ENCODE measurements around the gene RAVER2.
"Not testable (repeated sequence)": the region's sequence is repeated elsewhere in the genome, so short reads cannot be mapped to it uniquely, and the experiment has no call there.

The RAVER2 gene, protein sequence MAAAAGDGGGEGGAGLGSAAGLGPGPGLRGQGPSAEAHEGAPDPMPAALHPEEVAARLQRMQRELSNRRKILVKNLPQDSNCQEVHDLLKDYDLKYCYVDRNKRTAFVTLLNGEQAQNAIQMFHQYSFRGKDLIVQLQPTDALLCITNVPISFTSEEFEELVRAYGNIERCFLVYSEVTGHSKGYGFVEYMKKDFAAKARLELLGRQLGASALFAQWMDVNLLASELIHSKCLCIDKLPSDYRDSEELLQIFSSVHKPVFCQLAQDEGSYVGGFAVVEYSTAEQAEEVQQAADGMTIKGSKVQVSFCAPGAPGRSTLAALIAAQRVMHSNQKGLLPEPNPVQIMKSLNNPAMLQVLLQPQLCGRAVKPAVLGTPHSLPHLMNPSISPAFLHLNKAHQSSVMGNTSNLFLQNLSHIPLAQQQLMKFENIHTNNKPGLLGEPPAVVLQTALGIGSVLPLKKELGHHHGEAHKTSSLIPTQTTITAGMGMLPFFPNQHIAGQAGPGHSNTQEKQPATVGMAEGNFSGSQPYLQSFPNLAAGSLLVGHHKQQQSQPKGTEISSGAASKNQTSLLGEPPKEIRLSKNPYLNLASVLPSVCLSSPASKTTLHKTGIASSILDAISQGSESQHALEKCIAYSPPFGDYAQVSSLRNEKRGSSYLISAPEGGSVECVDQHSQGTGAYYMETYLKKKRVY

DNA sequence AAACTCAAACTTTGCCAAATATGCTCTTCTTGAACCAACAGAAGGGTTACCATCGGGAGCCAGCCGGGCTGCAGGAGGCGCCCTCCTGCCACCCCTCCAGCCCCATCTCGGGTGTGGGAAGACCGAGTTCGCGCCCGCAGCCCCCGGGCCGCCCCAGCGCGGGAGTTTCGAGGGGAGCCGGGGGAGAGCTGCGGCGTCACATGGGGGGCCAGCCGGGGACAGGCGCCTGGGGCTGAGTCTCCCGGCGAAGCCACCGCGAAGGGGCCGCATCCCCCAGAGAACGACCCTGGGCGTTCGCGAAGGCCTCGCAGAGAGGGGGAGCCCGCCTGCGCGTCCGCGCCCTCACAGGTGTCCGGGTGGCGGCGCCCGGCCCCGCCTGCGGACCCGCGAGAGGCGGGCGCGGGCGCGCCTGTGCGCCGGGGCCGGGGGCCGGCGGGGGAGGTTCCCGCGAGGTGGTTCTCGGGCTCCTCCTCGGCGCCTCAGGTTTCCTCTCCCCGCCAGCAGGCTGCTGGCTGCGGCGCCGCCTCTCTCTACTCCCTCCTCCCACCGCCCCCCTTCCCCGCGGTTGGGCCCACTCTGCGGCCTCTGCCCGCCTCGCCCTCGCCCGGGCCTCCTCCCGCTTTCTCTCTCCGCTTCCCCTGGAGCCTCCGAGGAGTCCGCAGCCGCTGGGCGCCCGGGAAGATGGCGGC, at the start of gene RAVER2:
Gene RAVER2 (plus strand): TSS at position 584 of the 689 bp plus-strand sequence. CDS start 98 bp downstream, at position 682.
- DNase-seq (ENCODE audit: low read depth in 2 of 2) = peak; percentile 2 to 56

DNA sequence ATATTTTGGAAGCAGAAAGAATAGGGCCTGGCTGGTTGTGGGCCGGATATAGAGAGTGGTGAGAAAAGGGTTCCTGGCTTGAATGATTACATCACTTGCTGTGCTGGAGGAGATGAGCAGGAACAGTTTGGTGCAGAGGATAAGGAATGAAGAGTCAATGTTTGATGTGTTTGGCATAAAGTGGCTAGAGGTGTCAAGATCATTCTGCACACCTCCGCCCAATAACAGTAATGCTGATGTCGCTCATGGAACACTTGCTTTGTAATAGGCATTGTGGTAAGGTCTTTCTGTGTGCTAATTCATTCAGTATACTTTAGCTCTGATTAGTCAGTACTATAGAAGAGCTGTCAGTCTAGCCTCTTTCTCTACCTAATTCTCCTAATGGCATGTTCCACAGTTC, 48.0 kb upstream of the RAVER2 start:
- no peak for DNase-seq (ENCODE audit: low read depth in 2 of 2)

DNA sequence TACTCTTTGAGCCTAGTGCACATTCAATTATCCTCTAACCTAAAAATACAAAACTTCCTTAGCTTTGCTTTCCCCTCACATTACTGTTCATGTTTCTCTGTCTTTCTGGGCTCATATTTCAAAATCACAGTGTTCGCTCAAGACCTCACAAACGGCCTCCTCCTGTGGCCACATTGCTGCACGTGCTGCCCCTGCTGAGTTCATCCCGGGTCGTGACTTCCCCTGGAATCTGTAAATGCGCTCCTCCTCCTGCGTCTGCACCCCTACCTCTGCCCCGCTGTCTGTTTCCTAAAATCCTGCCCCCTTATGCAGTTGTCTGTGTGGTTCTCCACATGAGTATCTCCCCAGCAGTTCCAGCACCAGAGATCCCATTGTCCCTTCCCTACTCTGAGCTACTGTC, 45.5 kb upstream of the RAVER2 start:
- no peak for DNase-seq (ENCODE audit: low read depth in 2 of 2)

DNA sequence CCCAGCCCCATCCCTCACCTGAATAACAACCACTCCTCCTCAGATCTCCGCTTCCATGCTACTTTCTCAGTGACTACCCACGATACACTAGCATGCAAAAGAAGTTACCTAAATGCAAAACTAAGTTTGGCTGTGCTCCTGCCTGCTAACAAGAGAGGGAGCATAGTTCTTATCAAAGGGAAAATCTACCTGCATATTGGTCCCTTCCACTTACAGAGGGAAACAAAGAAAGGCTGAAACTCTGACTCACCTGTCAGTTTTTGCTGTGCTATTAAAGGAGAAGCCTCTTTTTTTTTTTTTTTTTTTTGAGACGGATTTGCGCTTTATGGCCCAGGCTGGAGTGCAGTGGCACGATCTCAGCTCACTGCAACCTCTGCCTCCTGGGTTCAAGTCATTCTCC, 43.8 kb upstream of the RAVER2 start:
- no peak for DNase-seq (ENCODE audit: low read depth in 2 of 2)

DNA sequence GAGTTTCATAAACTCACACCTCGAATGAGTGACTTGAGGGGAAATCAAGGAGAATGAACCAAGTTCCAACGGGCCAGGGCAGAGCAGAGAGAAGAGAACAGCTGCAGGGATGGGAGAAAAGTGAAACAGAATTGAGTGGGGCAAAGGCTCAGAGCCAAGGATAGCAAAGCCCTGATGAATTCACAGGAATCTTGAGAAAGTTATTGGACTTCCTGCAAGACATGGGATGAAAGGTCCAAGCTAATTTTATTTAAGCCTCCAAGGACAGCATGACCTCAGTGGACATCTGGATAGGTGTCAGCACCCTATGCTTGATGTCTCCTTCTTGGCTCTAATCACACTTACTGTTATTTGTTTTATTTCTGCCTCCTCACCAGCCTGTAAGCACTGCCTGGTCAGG, 43.0 kb upstream of the RAVER2 start:
- no peak for DNase-seq (ENCODE audit: low read depth in 2 of 2)

DNA sequence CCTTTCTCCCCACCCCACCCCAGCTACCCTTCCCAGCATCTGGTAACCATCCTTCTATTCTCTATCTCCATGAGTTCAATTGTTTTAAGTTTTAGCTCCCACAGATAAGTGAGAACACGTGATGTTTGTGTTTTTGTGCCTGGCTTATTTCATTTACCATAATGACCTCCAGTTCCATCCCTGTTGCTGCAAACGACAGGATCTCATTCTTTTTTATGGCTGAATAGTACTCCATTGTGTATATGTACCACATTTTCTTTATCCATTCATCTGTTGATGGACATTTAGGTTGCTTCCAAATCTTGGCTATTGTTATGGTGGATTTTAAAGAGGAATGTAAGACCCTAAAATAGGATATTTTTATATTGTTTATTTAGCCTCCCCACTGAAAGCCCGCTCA, 42.2 kb upstream of the RAVER2 start:
- DNase-seq (ENCODE audit: low read depth in 2 of 2) = not testable (repeated sequence)

DNA sequence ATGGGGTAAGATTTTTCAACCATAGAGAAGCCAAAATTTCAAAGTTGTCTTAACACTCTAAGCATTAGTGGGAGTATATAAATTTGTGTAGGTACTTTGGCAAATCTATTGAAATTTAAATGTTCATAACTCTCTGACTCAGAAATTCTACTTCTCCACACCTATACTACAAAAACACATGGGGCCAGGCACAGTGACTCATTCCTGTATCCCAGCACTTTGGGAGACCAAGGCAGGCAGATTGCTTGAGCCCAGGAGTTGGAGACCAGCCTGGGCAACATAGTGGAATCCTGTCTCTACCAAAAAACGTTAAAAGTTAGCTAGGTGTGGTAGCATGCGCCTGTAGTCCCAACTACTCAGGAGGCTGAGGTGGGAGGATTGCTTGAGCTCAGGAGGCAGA, 41.3 kb upstream of the RAVER2 start:
- no peak for DNase-seq (ENCODE audit: low read depth in 2 of 2)

DNA sequence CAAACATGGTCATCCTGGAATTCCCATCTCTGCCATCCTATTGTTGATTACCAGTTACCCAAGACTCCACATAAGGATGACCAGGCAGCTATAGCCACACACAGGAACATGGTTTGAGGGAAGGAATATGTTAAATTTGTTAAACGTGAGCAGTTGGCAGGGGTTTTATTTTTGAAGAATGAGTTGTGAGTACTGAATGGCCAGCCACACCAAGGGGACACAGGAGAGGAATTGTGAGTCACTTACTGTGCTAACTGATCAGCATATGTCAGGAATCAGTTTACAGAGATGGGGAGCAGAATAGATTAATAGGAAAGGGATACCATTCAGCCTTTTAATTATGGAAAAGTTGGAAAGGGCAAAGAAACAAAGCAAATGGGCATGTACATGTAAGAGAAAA, 39.3 kb upstream of the RAVER2 start:
- DNase-seq (ENCODE audit: low read depth in 2 of 2) = no peak

DNA sequence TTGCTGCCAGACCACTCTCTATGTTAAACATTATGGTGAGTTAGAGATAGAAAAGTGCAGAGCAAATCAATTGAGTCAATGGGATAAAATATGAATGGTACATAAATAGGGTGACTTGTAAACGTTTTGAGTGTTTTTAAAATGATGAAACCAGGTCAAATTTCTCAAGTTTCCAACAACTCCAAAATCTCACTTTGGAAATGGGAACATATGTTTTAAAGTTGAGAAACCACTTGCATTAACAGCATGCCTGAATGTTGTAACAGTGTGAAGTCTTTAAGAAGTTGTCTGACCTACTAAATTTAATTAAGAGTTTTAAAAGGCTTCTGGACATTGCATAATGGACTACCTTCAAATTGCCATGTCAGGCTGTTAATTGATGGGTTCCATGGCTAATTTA, 33.6 kb upstream of the RAVER2 start:
- no peak for DNase-seq (ENCODE audit: low read depth in 2 of 2)

DNA sequence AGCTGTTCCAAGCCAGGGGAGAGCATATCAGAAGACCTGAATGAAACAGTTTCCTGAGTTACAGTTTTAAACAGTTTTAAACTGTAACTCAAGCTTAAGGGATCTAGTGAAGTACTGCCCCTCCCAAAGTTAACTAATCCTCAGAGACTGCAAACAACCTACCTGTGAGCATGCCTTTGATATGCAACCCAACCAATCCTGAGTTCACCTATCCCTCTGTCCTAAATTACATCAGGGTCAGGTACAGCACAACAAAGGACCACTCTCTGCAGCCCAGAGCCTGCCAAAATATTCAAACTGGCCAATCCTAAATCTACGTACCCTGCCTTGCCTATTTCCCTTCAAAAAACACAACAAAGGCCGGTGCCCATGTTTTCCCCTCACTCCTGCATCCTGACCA, 32.8 kb upstream of the RAVER2 start:
- DNase-seq (ENCODE audit: low read depth in 2 of 2) = no peak

DNA sequence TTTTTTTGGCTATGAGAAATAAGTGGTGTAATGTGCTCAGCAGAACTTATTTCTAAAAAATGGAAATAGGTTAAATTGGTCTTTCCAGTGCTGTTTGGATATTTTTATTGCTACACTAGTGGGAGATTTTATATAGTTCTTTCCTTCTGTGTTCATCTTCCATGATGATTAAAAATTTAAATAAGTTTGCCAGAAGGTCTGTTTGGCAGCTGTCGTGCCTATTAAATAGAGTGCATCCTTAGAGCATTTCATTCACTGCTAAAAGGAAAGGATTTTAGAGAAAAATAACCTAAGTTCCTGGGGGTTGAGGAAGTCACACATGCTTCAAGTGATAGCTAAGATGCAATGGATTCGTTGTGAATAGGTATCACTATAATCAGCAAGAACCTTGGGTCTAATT, 29.7 kb upstream of the RAVER2 start:
- no peak for DNase-seq (ENCODE audit: low read depth in 2 of 2)

DNA sequence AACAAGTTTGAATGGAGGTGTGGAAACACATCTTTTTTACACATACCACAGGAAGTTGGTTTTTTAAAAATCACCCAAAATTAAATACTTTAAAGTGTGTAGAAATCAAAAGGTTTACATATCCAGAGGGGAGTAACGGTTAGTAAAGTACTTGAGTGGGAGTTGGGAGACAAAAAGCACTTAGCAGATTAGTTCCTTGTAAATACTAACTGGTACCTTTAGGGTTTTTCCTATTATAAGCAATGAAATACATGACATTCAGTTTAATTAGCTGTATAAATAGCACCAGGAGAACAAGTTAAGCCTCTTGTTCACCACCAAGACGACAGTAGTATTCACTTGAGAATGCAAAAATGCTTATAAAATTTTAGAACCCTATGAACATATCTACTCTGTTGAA, 23.7 kb upstream of the RAVER2 start:
- no peak for DNase-seq (ENCODE audit: low read depth in 2 of 2)

DNA sequence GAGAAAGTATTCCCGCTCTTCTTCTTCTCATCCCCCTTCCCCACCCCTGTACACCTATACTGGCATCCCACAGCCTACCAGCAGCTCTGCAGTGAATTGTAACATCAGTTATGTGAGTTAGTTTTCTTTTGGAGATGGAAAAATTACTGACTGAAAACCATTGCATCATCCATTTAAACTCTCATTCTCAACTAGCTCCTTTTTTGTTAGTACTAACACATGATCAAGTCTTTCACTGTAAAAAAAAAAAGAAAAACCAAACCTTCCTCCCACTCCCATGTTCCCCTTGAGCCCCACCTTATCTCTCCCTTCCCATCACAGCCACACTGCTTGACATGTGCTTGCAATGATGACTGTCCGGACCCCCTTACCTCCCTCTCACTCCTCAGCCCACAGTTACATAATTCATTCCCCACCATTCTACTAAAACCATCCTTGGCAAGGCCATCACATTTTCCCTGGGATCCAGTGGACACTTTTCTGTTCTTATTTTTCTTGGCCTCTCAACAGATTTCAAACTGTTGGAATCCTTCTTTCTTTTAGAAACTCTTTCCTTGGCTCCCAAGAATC, 23.2 kb upstream of the RAVER2 start:
- DNase-seq (ENCODE audit: low read depth in 2 of 2) = no peak

DNA sequence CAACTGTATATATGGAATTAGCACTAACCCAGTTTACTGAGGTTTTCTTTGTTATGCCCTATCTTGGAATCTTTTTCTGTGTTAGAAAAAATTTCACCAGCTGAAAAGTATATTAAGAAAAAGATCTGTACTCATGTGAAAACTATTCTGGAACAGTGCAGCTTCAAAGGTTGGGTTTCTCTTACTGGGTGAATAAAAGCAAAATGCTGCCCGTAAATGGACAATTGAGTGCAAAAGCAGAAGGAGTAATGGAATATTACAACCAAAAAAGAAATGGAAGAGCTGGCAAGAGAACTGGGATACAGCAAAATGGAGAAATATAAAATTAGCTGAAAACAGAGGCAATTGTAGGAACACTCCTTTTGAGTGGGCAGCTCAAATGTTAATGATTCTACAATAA, 17.0 kb upstream of the RAVER2 start:
- DNase-seq (ENCODE audit: low read depth in 2 of 2) = no peak

DNA sequence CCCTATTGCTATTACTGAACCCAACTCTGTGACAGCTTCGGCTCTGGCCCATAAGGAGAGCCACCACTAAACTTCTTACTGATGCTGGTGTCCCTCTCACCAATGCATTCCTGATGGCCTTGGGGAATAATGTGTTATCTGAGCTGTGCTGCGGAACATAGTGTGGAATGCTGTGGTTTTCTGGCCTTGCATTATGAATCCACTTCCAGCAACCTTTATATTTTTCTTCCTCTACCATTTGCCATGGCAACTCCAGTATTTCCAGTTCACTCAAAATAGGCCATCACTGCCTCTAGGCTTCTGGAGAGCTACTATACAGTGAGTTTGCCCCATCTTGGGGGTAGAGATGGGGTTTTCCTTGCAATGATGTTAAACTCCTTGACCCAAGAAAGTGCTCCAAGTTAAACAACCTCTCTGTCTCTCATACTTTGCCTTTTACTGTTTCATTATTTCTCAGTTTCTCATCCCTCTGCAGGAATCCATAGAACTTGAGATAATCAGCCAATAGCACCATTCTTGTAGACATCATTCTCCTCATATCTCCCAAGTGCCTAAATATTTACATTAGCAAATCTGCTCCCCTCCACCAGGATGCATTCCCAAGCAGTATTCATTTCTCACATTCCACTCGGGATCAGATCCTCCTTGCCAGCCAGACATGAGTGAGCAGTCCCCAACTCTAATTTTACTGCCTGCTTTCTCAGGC, 11.1 kb upstream of the RAVER2 start:
- DNase-seq (ENCODE audit: low read depth in 2 of 2) = no peak

DNA sequence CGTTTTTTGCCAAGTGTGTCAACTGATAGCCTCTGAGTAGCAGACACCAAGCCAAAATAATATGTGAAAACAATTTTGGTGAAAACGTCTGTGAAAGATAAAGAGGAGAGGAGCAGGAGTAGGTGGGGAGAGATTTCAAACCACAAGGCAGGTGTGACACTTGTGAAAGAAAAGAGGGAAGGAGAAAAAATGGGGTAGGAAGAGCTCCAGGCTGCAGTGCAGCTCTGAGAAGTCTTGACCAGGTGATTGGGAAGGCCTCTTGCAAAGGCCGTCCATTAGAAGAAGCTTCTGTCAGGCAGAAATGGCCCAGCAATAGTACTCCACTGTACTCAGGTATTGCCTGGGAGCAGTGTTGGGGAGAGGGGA, 10.6 kb upstream of the RAVER2 start:
- DNase-seq (ENCODE audit: low read depth in 2 of 2) = no peak

DNA sequence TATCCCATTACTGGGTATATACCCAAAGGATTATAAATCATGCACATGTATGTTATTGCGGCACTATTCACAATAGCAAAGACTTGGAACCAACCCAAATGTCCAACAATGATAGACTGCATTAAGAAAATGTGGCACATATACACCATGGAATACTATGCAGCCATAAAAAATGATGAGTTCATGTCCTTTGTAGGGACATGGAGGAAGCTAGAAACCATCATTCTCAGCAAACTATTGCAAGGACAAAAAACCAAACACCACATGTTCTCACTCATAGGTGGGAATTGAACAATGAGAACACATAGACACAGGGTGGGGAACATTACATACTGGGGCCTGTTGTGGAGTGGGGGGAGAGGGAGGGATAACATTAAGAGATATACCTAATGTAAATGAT, 4.2 kb upstream of the RAVER2 start:
- not testable (repeated sequence) for DNase-seq (ENCODE audit: low read depth in 2 of 2)

DNA sequence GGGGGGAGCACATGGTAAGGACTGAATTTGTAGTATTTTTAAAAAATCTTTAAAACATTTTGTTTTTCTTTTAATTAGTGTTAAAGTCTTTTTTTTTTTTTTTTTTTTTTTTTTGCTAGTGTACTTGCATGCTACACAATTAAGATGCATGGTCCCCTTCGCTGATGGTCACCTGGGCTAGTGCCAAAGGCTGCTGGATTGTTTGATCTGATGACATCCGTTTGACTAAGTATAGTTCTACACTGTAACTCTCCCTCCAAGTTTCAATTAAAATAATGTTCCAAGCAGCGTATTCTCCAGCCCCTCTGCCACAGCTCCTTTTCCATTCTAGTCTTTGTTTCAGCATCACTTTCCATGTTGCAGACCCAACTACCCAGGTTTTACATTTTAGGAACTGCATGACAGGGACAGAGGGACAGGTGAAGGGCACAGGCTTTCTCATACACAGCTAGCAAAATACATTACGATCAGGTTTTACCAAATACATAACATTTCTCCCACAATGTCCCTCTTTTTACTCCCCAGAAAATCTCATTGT, 852 bp upstream of the RAVER2 start:
- no peak for DNase-seq (ENCODE audit: low read depth in 2 of 2)

DNA sequence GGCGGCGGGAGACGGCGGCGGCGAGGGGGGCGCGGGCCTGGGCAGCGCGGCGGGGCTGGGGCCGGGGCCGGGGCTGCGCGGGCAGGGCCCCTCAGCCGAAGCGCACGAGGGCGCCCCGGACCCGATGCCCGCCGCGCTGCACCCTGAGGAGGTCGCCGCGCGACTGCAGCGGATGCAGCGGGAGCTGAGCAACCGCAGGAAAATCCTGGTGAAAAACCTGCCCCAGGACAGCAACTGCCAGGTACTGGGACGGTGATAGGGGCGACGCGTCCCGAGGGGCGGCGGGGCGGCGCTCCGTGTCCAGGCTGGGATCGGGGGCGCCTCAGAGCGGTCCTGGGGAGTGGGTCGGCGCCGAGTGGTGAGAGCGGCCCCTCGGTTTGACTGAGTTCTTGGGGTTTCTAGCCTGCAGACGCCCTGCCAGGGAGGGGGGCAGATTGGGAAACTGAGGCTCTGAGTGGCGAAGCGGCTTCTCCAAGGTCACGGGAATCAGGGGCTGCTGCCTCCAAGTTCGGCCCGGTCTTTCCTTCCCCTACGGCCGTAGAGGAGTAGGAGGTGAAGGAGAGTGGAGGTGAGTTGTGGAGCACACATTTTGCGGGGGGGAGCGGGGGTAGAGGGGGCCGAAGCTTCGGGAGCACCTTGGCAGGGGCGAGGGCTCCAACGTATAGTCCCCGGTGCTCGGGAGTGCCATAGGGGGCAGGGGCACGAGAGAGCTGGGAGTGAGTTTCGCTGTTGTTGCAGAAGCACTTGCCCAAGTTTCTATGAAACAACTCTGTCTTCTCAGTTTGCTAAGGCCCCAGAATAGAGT, 508 bp downstream of the RAVER2 start:
- DNase-seq (ENCODE audit: low read depth in 2 of 2) = no peak

DNA sequence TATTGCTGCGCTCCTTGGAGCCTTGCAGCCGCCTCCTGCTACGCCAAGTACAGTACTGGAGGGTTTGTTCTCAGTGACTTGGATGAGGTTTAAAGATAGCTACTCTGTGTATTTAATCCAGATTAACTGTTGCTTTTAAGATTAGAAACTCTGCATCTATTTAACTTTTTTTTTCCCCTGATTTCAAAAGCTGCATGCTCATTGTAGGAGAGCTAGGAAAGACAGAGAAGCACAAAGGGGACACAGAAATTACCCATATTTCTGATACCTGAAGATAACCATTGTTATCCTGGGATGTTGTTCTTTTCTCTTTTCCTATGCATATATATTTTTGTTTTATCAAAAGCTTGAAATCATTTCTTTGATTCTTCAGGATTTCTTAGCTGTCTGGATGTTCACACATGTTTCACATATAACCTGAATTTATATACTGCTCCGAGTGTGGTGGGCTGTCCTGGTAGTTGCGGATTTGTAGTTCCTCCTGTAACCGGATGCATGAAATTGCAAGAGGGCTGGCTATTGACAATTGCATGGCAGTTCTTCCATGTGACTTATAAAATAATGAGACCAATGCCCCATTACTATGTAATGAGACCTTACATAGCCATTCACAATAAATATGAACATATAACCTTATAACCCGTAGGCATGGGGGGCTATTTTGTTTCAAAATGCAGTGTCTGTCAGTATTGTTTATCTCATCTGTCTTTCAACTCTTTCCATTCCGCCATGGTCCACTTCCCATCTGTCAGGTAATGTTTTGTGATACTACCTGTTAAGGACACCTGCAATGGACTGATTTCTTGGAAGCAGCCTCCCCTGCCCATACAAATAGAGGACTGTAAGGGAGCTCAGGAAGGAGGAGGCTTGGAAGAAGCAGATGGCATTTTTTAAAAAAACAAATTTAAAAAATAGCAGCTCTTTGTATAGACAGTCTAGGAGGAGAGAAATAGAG, 1.4 kb downstream of the RAVER2 start:
- no peak for DNase-seq (ENCODE audit: low read depth in 2 of 2)

Measured in stimulated activated CD8-positive, alpha-beta memory T cell treated with anti-CD3 and anti-CD28 coated beads, Interleukin-7, amount 100 ng/mL, for 4 hours (primary cell).